GM12878 (cell line): ENCODE results near the gene CDH16. TPM values are rescaled to one million over a fixed set of nuclear protein-coding genes. Genes with fewer than 3 reads are reported as not detected.
A peak's percentile ranks its signal among the peaks of the same experiment; 100 is the strongest.

Experiments
- CHD1 ChIP-seq: IDR thresholded peaks from 2 replicates; pipeline ENCODE4 v1.6.1; 2012; ENCODE audit warnings: low read depth, low read length, improper control_type of control experiment
- KAT2A ChIP-seq: conservative IDR thresholded peaks from 2 replicates; pipeline ENCODE4 v1.6.1; 2011; ENCODE audit warnings: low read depth, low read length; ENCODE audit not compliant: control insufficient read depth
- MEF2A ChIP-seq: IDR thresholded peaks from 2 replicates; pipeline ENCODE4 v1.6.1; 2011; ENCODE audit warnings: low read depth, mild to moderate bottlenecking, low read length, moderate library complexity; ENCODE audit not compliant: insufficient read depth
- MXI1 ChIP-seq: fragments of 150-350 bp; IDR thresholded peaks from 2 replicates; pipeline ENCODE4 v1.6.1; 2011; ENCODE audit warnings: low read depth, mild to moderate bottlenecking, inconsistent platforms, low read length, improper control_type of control experiment
- NBN ChIP-seq: fragments of 450-650 bp; IDR thresholded peaks from 2 replicates; pipeline ENCODE4 v1.6.1; 2016
- NR2C2 ChIP-seq: IDR thresholded peaks from 2 replicates; pipeline ENCODE4 v1.6.1; 2011; ENCODE audit warnings: borderline replicate concordance, low read depth; ENCODE audit not compliant: control insufficient read depth, insufficient read length
- PAX5 ChIP-seq: IDR thresholded peaks from 2 replicates; pipeline ENCODE4 v1.6.1; 2011; ENCODE audit warnings: low read depth, low read length, borderline replicate concordance
- POLR2A ChIP-seq: IDR thresholded peaks from 2 replicates; pipeline ENCODE4 v1.6.1; 2011; ENCODE audit warnings: low read depth, mild to moderate bottlenecking, low read length
- SMAD5 ChIP-seq: IDR thresholded peaks from 2 replicates; pipeline ENCODE4 v1.6.1; 2016; ENCODE audit warnings: antibody characterized with exemption, low read depth
- ZBTB4 ChIP-seq: fragments of 450-650 bp; formaldehyde crosslinking; IDR thresholded peaks from 2 replicates; pipeline ENCODE4 v1.4.0; 2022; ENCODE audit warnings: mild to moderate bottlenecking, moderate library complexity
- polyA plus RNA-seq, 11 experiments: library from polyadenylated mRNA; depleted of rRNA in 4 of 11; unstranded in 6 of 11; stranded (reverse) in 5 of 11; fragments of >200 nt; fragmentation: Nextera tagmentation in 4 of 11; fragmentation: Illumina TruSeq in 1 of 11; extraction: Ambion mirVana in 4 of 11; extraction: Trizol in 1 of 11; gene quantifications; 1 replicate in 1 of 11; 2 replicates in 10 of 11; pipeline versions ENCODE4 v1.2.1 to v1.2.3, GENCODE V29; 2011 to 2016; ENCODE audit warnings: inconsistent platforms in 2 of 11, missing spikeins in 2 of 11, low read depth in 1 of 11
- total RNA-seq, 4 experiments: library from RNA; depleted of rRNA in 3 of 4; stranded (reverse); fragments of >200 nt in 3 of 4; fragmentation: Illumina TruSeq in 1 of 4; extraction: Trizol in 1 of 4; gene quantifications; 2 replicates each; pipeline versions ENCODE4 v1.2.1 to v1.2.3, GENCODE V29; 2013 to 2021

CDH16 gene
- total and polyA plus RNA-seq, 10 of the 15 experiments (the other 5 are each of a cell fraction or from before 2014, with no cell fraction given): 0.05 TPM; not detected in 9

GRCh38 chr16:66872943-66873684, 45.6 kb downstream of the CDH16 start (continued):
- TF ChIP-seq ZBTB4 (no peak), MEF2A (peak; percentile 70), NBN (peak; percentile 86), POLR2A (peak; percentile 37; the same call in 1 of the 2 replicates), PAX5 (0 out of 2 replicates have a peak, but pooled peaks have one; percentile 48), SMAD5 (no peak), KAT2A (no peak), MXI1 (peak; percentile 59; the same call in 1 of the 2 replicates), CHD1 (no peak), NR2C2 (no peak)
